NCI-H146 (cell line): ENCODE results near the gene C11orf86.
"Not testable (repeated sequence)": the region's sequence is repeated elsewhere in the genome, so short reads cannot be mapped to it uniquely, and the experiment has no call there.

Experiments used
- DNase-seq: peaks from one replicate; lab custom pipeline; 2025; lab: John Stamatoyannopoulos, UW

The C11orf86 gene

GRCh38 chr11:66974724-66975404 lies at the start of gene C11orf86:
TSS of gene C11orf86 (plus strand) at chr11:66975304. CDS start at chr11:66975363, 59 bp downstream.
- no peak for DNase-seq

- DNase-seq, result no peak
Measured at GRCh38 chr11:66929753-66930152, 45.4 kb upstream of the C11orf86 start.

GRCh38 chr11:66932543-66932942 lies 42.6 kb upstream of the C11orf86 start:
- DNase-seq, result no peak

GRCh38 chr11:66933531-66933930 lies 41.6 kb upstream of the C11orf86 start:
- DNase-seq, result no peak

- DNase-seq, result no peak
Measured at GRCh38 chr11:66934950-66935779, 39.9 kb upstream of the C11orf86 start.

GRCh38 chr11:66936311-66936711 lies 38.8 kb upstream of the C11orf86 start:
- no peak for DNase-seq

GRCh38 chr11:66937193-66937733 lies 37.8 kb upstream of the C11orf86 start:
- DNase-seq, result no peak

- no peak for DNase-seq
Measured at GRCh38 chr11:66938582-66939135, 36.4 kb upstream of the C11orf86 start.

- DNase-seq, result peak; percentile 37
Measured at GRCh38 chr11:66950112-66950535, 25.0 kb upstream of the C11orf86 start.

- DNase-seq, result no peak
Measured at GRCh38 chr11:66951135-66951534, 24.0 kb upstream of the C11orf86 start.

GRCh38 chr11:66951927-66952337 lies 23.2 kb upstream of the C11orf86 start:
- DNase-seq, result peak; percentile 51

GRCh38 chr11:66953081-66953833 lies 21.8 kb upstream of the C11orf86 start:
- DNase-seq, result no peak

GRCh38 chr11:66956689-66957290 lies 18.3 kb upstream of the C11orf86 start:
- no peak for DNase-seq

- peak; percentile 76 for DNase-seq
Measured at GRCh38 chr11:66957971-66958231, 17.2 kb upstream of the C11orf86 start.

- DNase-seq, result peak; percentile 100
Measured at GRCh38 chr11:66958232-66958955, 16.7 kb upstream of the C11orf86 start, which contains the start of gene PC. TSS of gene PC (minus strand) at chr11:66958383. CDS start at chr11:66872159, 86,224 bp downstream.

GRCh38 chr11:66958956-66959274 lies 16.2 kb upstream of the C11orf86 start:
- no peak for DNase-seq

GRCh38 chr11:66961691-66962213 lies 13.4 kb upstream of the C11orf86 start:
- not testable (repeated sequence) for DNase-seq

GRCh38 chr11:66962247-66962646 lies 12.9 kb upstream of the C11orf86 start:
- DNase-seq, result no peak

GRCh38 chr11:66962801-66963200 lies 12.3 kb upstream of the C11orf86 start:
- no peak for DNase-seq

- no peak for DNase-seq
Measured at GRCh38 chr11:66964495-66964894, 10.6 kb upstream of the C11orf86 start.

GRCh38 chr11:66966351-66966750 lies 8.8 kb upstream of the C11orf86 start:
- DNase-seq, result no peak
